Measurements from ENCODE around the gene IMP4. TPM values are rescaled to one million over a fixed set of nuclear protein-coding genes. Genes with fewer than 3 reads are reported as not detected.

Gene IMP4
- total and polyA plus RNA-seq, 2 of the 13 experiments (the other 11 are each of a cell fraction or from before 2014, with no cell fraction given), result 142 to 158 TPM

DNA sequence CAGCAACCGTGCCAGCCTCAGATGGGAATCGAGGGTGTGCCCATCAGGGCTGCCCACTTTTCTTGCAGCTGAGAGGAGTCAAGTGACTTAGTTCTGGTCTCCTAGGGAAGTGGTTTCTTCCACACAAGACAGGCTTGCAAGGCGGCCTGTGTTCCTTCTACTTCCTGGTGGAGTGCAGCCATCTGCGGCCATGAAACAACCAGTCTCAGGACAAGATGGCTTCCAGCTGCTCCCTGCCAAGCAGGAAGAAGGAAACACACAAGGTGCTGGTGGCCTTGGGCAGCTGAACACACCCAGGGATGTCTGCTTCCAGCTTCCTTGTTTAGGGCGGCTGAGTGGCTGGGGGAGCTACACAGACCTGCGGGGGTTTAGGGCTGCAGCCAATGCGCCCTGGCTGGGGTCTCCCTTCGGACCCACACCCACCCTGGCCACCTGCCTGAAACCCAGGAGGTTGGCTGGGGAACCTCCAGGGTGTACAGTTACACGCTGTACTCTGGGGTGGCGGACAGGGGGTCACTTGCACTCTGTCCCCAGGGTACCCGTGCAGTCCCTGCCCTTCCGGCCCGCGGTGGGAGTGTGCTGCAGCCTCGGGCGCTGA, 47.9 kb downstream of the IMP4 start (continued):
- no peak for TF ChIP-seq NR2F2 (IDR thresholded peaks at IDR 0.05; ENCODE audit: borderline replicate concordance, low read depth)
- TF ChIP-seq POGZ (CRISPR knock-in tag; IDR thresholded peaks at IDR 0.05), result no peak
- no peak for TF ChIP-seq ZNF235 (CRISPR knock-in tag; IDR thresholded peaks at IDR 0.05; ENCODE audit: borderline replicate concordance)
- no peak for TF ChIP-seq MEF2D (CRISPR knock-in tag; IDR thresholded peaks at IDR 0.05)
- 0 out of 2 replicates have a peak, but pooled peaks have one; percentile 13 for TF ChIP-seq HHEX (CRISPR knock-in tag; IDR thresholded peaks at IDR 0.05)
- TF ChIP-seq ZNF572 (CRISPR knock-in tag; IDR thresholded peaks at IDR 0.05), result no peak
- TF ChIP-seq, protein P1, sequence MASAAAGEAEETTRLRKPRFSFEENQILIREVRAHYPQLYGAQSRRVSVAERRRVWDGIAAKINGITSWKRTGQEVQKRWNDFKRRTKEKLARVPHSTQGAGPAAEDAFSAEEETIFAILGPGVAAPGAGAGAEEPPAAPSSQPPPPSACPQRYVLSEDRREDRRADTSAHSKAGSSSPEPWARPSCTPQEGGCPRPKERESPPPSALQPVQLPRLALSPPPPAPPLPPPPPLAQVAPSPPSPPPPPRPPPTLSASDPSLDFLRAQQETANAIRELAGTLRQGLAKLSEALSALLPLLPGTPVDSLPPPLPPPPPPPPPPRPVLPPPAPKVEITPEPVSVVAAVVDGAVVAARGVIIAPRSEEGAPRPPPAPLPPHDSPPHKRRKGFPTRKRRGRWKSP (CRISPR knock-in tag; IDR thresholded peaks at IDR 0.05), result no peak
- TF ChIP-seq, protein P2, sequence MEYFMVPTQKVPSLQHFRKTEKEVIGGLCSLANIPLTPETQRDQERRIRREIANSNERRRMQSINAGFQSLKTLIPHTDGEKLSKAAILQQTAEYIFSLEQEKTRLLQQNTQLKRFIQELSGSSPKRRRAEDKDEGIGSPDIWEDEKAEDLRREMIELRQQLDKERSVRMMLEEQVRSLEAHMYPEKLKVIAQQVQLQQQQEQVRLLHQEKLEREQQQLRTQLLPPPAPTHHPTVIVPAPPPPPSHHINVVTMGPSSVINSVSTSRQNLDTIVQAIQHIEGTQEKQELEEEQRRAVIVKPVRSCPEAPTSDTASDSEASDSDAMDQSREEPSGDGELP (IDR thresholded peaks at IDR 0.05; ENCODE audit: borderline replicate concordance, low read depth), result no peak
- TF ChIP-seq ZNF598 (CRISPR knock-in tag; IDR thresholded peaks at IDR 0.05; ENCODE audit: borderline replicate concordance), result no peak
- TF ChIP-seq ZNF670 (CRISPR knock-in tag; IDR thresholded peaks at IDR 0.05; ENCODE audit: borderline replicate concordance), result no peak
- no peak for TF ChIP-seq ZNF432 (CRISPR knock-in tag; IDR thresholded peaks at IDR 0.05; ENCODE audit: borderline replicate concordance)
- TF ChIP-seq MTF2 (CRISPR knock-in tag; IDR thresholded peaks at IDR 0.05; ENCODE audit: borderline replicate concordance), result no peak; the same call in 1 of the 2 replicates
- TF ChIP-seq, protein P3, sequence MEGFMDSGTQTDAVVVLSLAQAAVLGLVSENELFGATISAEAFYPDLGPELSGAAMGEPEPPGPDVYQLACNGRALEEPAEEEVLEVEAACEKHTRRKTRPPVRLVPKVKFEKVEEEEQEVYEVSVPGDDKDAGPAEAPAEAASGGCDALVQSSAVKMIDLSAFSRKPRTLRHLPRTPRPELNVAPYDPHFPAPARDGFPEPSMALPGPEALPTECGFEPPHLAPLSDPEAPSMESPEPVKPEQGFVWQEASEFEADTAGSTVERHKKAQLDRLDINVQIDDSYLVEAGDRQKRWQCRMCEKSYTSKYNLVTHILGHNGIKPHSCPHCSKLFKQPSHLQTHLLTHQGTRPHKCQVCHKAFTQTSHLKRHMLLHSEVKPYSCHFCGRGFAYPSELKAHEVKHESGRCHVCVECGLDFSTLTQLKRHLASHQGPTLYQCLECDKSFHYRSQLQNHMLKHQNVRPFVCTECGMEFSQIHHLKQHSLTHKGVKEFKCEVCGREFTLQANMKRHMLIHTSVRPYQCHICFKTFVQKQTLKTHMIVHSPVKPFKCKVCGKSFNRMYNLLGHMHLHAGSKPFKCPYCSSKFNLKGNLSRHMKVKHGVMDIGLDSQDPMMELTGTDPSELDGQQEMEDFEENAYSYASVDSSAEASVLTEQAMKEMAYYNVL (CRISPR knock-in tag; IDR thresholded peaks at IDR 0.05; ENCODE audit: borderline replicate concordance), result no peak
- TF ChIP-seq, protein P4, sequence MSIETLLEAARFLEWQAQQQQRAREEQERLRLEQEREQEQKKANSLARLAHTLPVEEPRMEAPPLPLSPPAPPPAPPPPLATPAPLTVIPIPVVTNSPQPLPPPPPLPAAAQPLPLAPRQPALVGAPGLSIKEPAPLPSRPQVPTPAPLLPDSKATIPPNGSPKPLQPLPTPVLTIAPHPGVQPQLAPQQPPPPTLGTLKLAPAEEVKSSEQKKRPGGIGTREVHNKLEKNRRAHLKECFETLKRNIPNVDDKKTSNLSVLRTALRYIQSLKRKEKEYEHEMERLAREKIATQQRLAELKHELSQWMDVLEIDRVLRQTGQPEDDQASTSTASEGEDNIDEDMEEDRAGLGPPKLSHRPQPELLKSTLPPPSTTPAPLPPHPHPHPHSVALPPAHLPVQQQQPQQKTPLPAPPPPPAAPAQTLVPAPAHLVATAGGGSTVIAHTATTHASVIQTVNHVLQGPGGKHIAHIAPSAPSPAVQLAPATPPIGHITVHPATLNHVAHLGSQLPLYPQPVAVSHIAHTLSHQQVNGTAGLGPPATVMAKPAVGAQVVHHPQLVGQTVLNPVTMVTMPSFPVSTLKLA (IDR thresholded peaks at IDR 0.05), result no peak
- TF ChIP-seq, protein P5, sequence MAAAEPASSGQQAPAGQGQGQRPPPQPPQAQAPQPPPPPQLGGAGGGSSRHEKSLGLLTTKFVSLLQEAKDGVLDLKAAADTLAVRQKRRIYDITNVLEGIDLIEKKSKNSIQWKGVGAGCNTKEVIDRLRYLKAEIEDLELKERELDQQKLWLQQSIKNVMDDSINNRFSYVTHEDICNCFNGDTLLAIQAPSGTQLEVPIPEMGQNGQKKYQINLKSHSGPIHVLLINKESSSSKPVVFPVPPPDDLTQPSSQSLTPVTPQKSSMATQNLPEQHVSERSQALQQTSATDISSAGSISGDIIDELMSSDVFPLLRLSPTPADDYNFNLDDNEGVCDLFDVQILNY (CRISPR knock-in tag; conservative IDR thresholded peaks at IDR 0.05), result no peak
- TF ChIP-seq PHF8 (CRISPR knock-in tag; IDR thresholded peaks at IDR 0.05), result no peak
- no peak for TF ChIP-seq ZNF850 (CRISPR knock-in tag; conservative IDR thresholded peaks at IDR 0.05)
- TF ChIP-seq, protein P6, sequence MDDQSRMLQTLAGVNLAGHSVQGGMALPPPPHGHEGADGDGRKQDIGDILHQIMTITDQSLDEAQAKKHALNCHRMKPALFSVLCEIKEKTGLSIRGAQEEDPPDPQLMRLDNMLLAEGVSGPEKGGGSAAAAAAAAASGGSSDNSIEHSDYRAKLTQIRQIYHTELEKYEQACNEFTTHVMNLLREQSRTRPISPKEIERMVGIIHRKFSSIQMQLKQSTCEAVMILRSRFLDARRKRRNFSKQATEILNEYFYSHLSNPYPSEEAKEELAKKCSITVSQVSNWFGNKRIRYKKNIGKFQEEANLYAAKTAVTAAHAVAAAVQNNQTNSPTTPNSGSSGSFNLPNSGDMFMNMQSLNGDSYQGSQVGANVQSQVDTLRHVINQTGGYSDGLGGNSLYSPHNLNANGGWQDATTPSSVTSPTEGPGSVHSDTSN (CRISPR knock-in tag; IDR thresholded peaks at IDR 0.05; ENCODE audit: borderline replicate concordance), result no peak
- no peak for TF ChIP-seq ZNF331 (CRISPR knock-in tag; IDR thresholded peaks at IDR 0.05)
- no peak for TF ChIP-seq FOXO1 (CRISPR knock-in tag; IDR thresholded peaks at IDR 0.05)
- no peak for TF ChIP-seq IKZF4 (CRISPR knock-in tag; IDR thresholded peaks at IDR 0.05; ENCODE audit: borderline replicate concordance, low read depth, not compliant biosample characterization)
- no peak for TF ChIP-seq JUNB (CRISPR knock-in tag; IDR thresholded peaks at IDR 0.05; ENCODE audit: borderline replicate concordance)
